SK-N-SH (cell line): ENCODE measurements around the gene COL4A2. TPM values are rescaled to one million over a fixed set of nuclear protein-coding genes. Genes with fewer than 3 reads are reported as not detected.

ENCODE experiments used
- CTCF ChIA-PET: fragments of 300-600, 350-600 bp; formaldehyde crosslinking; extraction: SDS; loops from one replicate; lab custom pipeline; 2021; lab: Yijun Ruan, JAX
- POLR2A ChIA-PET: fragments of 350-600 bp; sonication (Branson Sonifier 250); formaldehyde crosslinking; extraction: SDS; loops from one replicate; lab custom pipeline; 2020; ENCODE audit warnings: antibody characterized with exemption, inconsistent platforms; lab: Yijun Ruan, JAX
- DNase-seq: peaks from one replicate; pipeline ENCODE4 v3.0.0; 2012
- H2AFZ ChIP-seq: fragments of 200-600 bp; sonication (generic); 2 replicates; pipeline ENCODE4 v1.8.1; 2016; ENCODE audit warnings: antibody characterized with exemption, mild to moderate bottlenecking, low read depth
- H3F3A ChIP-seq: fragments of 200-600 bp; sonication (generic); replicated peaks from 2 replicates; pipeline ENCODE3; 2016; ENCODE audit warnings: antibody characterized with exemption, mild to moderate bottlenecking; ENCODE audit not compliant: insufficient read depth
- H3K27ac ChIP-seq, 2 experiments: fragments of 200-500 bp in 1 of 2; fragments of 200-600 bp in 1 of 2; sonication (Bioruptor generic) in 1 of 2; sonication (generic), shearing (Covaris generic) in 1 of 2; 2 replicates each; pipeline versions ENCODE4 v1.5.1 to v1.6.1; 2014 to 2016; ENCODE audit warnings: low read depth in 2 of 2, inconsistent platforms in 1 of 2, low read length in 1 of 2, mild to moderate bottlenecking in 1 of 2, mixed read lengths in 1 of 2
- H3K27me3 ChIP-seq: fragments of 200-600 bp; sonication (generic), shearing (Covaris generic); 2 replicates; pipeline ENCODE4 v1.6.1; 2016; ENCODE audit warnings: mixed run types; ENCODE audit not compliant: insufficient read depth
- H3K36me3 ChIP-seq, 2 experiments: fragments of 200-500 bp in 1 of 2; fragments of 200-600 bp in 1 of 2; sonication (Bioruptor generic) in 1 of 2; sonication (generic) in 1 of 2; replicated peaks in 1 of 2; 2 replicates each; pipeline versions ENCODE3 to v1.5.1; 2014 to 2016; ENCODE audit warnings: low read length in 1 of 2, mild to moderate bottlenecking in 1 of 2; ENCODE audit not compliant: insufficient read depth in 2 of 2, control insufficient read depth in 1 of 2
- H3K4me1 ChIP-seq, 2 experiments: fragments of 200-500 bp in 1 of 2; fragments of 200-600 bp in 1 of 2; sonication (Bioruptor generic) in 1 of 2; sonication (generic), shearing (Covaris generic) in 1 of 2; 2 replicates each; pipeline versions ENCODE4 v1.5.1 to v1.6.1; 2014 to 2016; ENCODE audit warnings: low read depth in 1 of 2, low read length in 1 of 2, mixed run types in 1 of 2; ENCODE audit not compliant: insufficient read depth in 2 of 2, control insufficient read depth in 1 of 2
- H3K4me2 ChIP-seq: fragments of 200-600 bp; sonication (generic), shearing (Covaris generic); 2 replicates; pipeline ENCODE4 v1.6.1; 2017; ENCODE audit warnings: mixed run types
- H3K4me3 ChIP-seq, 2 experiments: fragments of 200-500 bp in 1 of 2; fragments of 200-600 bp in 1 of 2; sonication (Bioruptor generic) in 1 of 2; sonication (generic), shearing (Covaris generic) in 1 of 2; 2 replicates each; pipeline versions ENCODE4 v1.5.1 to v1.8.1; 2014 to 2016; ENCODE audit warnings: low read depth in 2 of 2, inconsistent platforms in 1 of 2, low read length in 1 of 2, mild to moderate bottlenecking in 1 of 2, mixed read lengths in 1 of 2, moderate library complexity in 1 of 2
- H3K79me2 ChIP-seq: fragments of 200-600 bp; sonication (generic); 2 replicates; pipeline ENCODE4 v1.8.1; 2017; ENCODE audit warnings: mild to moderate bottlenecking; ENCODE audit not compliant: insufficient read depth
- H3K9ac ChIP-seq: fragments of 200-600 bp; sonication (generic); 2 replicates; pipeline ENCODE4 v1.6.1; 2017; ENCODE audit warnings: mixed run types
- H3K9me2 ChIP-seq: fragments of 200-600 bp; sonication (generic); 2 replicates; pipeline ENCODE4 v1.6.1; 2017; ENCODE audit warnings: mixed run types
- H3K9me3 ChIP-seq: fragments of 200-600 bp; sonication (generic); 2 replicates; pipeline ENCODE4 v1.6.1; 2017; ENCODE audit warnings: mixed run types, mild to moderate bottlenecking, moderate library complexity
- H4K20me1 ChIP-seq: fragments of 200-600 bp; sonication (generic); 2 replicates; pipeline ENCODE4 v1.6.1; 2017; ENCODE audit warnings: mild to moderate bottlenecking, mixed run types; ENCODE audit not compliant: insufficient read depth
- CHD2 ChIP-seq: fragments of 150-350 bp; IDR thresholded peaks from 2 replicates; pipeline ENCODE4 v1.6.1; 2018; ENCODE audit warnings: low read length; ENCODE audit not compliant: partially characterized antibody
- ELF1 ChIP-seq: IDR thresholded peaks from 2 replicates; pipeline ENCODE4 v1.4.0; 2012
- EP300 ChIP-seq, 2 experiments: IDR thresholded peaks; 2 replicates each; pipeline versions ENCODE4 v1.4.0 to v1.6.1; 2012; ENCODE audit warnings: borderline replicate concordance in 1 of 2, low read depth in 1 of 2, low read length in 1 of 2
- GABPA ChIP-seq: IDR thresholded peaks from 2 replicates; pipeline ENCODE4 v1.4.0; 2012; ENCODE audit warnings: low read depth, mild to moderate bottlenecking
- GATA2 ChIP-seq: sonication (generic); formaldehyde crosslinking; IDR thresholded peaks from 2 replicates; pipeline ENCODE4 v1.5.0; 2020; ENCODE audit warnings: mild to moderate bottlenecking, missing genetic modification reagents
- MEF2A ChIP-seq: IDR thresholded peaks from 2 replicates; pipeline ENCODE4 v1.4.0; 2012; ENCODE audit warnings: low read depth, borderline replicate concordance
- MXI1 ChIP-seq: IDR thresholded peaks from 2 replicates; pipeline ENCODE4 v1.6.1; 2012; ENCODE audit warnings: mild to moderate bottlenecking, low read depth, low read length, improper control_type of control experiment
- RAD21 ChIP-seq: IDR thresholded peaks from 2 replicates; pipeline ENCODE4 v1.6.1; 2012; ENCODE audit warnings: mild to moderate bottlenecking, low read length
- RCOR1 ChIP-seq: fragments of 150-350 bp; IDR thresholded peaks from 2 replicates; pipeline ENCODE4 v1.6.1; 2017; ENCODE audit warnings: antibody characterized with exemption, low read length
- RFX5 ChIP-seq: IDR thresholded peaks from 2 replicates; pipeline ENCODE4 v1.6.1; 2012; ENCODE audit warnings: mild to moderate bottlenecking, improper control_type of control experiment, low read length
- SIN3A ChIP-seq: IDR thresholded peaks from 2 replicates; pipeline ENCODE4 v1.6.1; 2012; ENCODE audit warnings: low read depth, mild to moderate bottlenecking, low read length, moderate library complexity, borderline replicate concordance
- WGBS: methylation state at CpG from one replicate; pipeline ENCODE4 v1.1.6; 2017; ENCODE audit warnings: low lambda C conversion rate; 5-methylcytosine and 5-hydroxymethylcytosine counted together
- polyA plus RNA-seq, 3 experiments: library from polyadenylated mRNA; depleted of rRNA; stranded (reverse); fragments of >200 nt; gene quantifications; 2 replicates each; pipeline ENCODE4 v1.2.3, GENCODE V29; 2012
- TF ChIP-seq, protein P1 (sequence below): fragments of 200-600 bp; sonication (generic); IDR thresholded peaks from 2 replicates; pipeline ENCODE4 v1.6.1; 2017; ENCODE audit warnings: antibody characterized with exemption, mild to moderate bottlenecking, moderate library complexity
- TF ChIP-seq, protein P2 (sequence below): IDR thresholded peaks from 2 replicates; pipeline ENCODE4 v1.4.0; 2012; ENCODE audit warnings: low read depth
- TF ChIP-seq, protein P3 (sequence below): IDR thresholded peaks from 2 replicates; pipeline ENCODE4 v1.4.0; 2012; ENCODE audit warnings: low read depth, borderline replicate concordance

Gene COL4A2
- polyA plus RNA-seq, 1 of the 3 experiments (the other 2 are of a cell fraction), result 137 TPM

DNA sequence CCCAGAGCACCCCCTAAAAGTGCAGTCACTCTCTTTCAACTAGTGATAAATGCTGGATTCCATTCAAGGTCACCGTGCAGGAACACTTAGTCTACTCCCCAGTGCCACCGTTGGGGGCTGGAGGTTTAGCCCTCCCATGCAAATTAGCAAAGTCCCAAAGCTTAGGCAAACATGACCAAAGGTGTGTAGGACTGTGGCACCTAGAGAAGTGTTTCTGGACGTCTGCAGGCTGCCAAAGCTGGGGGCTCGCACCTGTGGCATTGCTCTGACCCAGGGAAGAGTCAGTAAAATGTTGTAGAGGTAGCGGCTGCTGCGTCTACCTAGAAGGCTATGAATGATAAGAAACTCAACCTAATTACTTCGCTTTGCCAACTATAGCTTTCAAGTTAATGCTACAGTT lies 14.0 kb upstream of the COL4A2 start:
- Histone ChIP-seq H2AFZ (no peak overlapping the region), H3K79me2 (peaks cover 97% of the 10 kb centered on the region), H3K4me2 (no peak overlapping the region), H3K9ac (no peak overlapping the region), H3K36me3 (peaks cover 3 to 14% of the 10 kb centered on the region in 2 experiments), H3K9me3 (no peaks in the 10 kb centered on the region), H3K27ac (no peak overlapping the region), H3K4me3 (no peak overlapping the region), H3F3A (no peaks in the 10 kb centered on the region), H4K20me1 (peaks cover 32% of the 10 kb centered on the region; the same call in 1 of the 2 replicates), H3K4me1 (no peaks in the 10 kb centered on the region; a peak in 1 of 4 replicates), H3K9me2 (no peaks in the 10 kb centered on the region), H3K27me3 (no peaks in the 10 kb centered on the region)
- CTCF ChIA-PET, result interaction anchor here (1.7 kb wide), 1 partner anchor 70 kb away, joined by 4 read pairs; no protein-coding TSS in a partner anchor
- 90% methylated on average over 7 of the region's 7 CpGs for WGBS
- DNase-seq, result no peak
- TF ChIP-seq GATA2 (CRISPR knock-in tag), result no peak
- no peak for TF ChIP-seq RCOR1
- TF ChIP-seq, protein P1, sequence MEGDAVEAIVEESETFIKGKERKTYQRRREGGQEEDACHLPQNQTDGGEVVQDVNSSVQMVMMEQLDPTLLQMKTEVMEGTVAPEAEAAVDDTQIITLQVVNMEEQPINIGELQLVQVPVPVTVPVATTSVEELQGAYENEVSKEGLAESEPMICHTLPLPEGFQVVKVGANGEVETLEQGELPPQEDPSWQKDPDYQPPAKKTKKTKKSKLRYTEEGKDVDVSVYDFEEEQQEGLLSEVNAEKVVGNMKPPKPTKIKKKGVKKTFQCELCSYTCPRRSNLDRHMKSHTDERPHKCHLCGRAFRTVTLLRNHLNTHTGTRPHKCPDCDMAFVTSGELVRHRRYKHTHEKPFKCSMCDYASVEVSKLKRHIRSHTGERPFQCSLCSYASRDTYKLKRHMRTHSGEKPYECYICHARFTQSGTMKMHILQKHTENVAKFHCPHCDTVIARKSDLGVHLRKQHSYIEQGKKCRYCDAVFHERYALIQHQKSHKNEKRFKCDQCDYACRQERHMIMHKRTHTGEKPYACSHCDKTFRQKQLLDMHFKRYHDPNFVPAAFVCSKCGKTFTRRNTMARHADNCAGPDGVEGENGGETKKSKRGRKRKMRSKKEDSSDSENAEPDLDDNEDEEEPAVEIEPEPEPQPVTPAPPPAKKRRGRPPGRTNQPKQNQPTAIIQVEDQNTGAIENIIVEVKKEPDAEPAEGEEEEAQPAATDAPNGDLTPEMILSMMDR, result no peak
- no peak for TF ChIP-seq GABPA
- no peak for TF ChIP-seq CHD2
- TF ChIP-seq ELF1, result no peak
- TF ChIP-seq MEF2A, result no peak
- TF ChIP-seq SIN3A, result no peak
- POLR2A ChIA-PET, result no interaction called here

DNA sequence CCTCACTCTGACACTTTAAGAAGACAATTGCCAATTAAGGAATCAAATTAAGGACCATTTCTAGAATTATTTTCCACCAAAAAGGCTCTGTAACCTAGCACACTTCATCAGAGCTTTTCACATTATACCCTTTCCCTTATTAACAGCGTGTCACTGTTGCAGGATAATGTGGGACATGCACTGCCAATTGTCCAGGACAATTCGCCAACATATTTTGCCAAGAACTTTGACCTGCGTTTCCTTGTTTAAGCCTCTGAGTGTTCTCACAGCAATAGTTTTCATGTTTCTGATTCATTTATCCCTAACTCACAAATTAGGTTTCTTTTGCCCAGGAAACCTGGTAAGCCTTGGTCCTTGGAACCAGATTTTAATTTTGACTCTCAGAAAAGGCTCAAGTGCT lies 13.4 kb upstream of the COL4A2 start:
- Histone ChIP-seq H3F3A (no peaks in the 10 kb centered on the region), H3K4me1 (no peaks in the 10 kb centered on the region; a peak in 2 of 4 replicates), H4K20me1 (peaks cover 32% of the 10 kb centered on the region; the same call in 1 of the 2 replicates), H3K4me2 (no peak overlapping the region), H3K36me3 (peaks cover 3 to 14% of the 10 kb centered on the region in 2 experiments), H3K9ac (no peak overlapping the region), H3K4me3 (no peak overlapping the region), H3K27ac (no peak overlapping the region), H2AFZ (no peak overlapping the region), H3K27me3 (no peaks in the 10 kb centered on the region), H3K9me3 (no peaks in the 10 kb centered on the region), H3K9me2 (no peaks in the 10 kb centered on the region), H3K79me2 (peaks cover 98% of the 10 kb centered on the region)
- 98% methylated on average over 3 of the region's 3 CpGs for WGBS
- no peak for TF ChIP-seq RAD21
- TF ChIP-seq EP300 (IDR thresholded peaks at IDR 0.05; ENCODE audit: borderline replicate concordance in 1 of 2, low read depth in 1 of 2, low read length in 1 of 2), result no peak
- TF ChIP-seq GABPA, result no peak
- TF ChIP-seq RFX5, result no peak
- TF ChIP-seq, protein P2, sequence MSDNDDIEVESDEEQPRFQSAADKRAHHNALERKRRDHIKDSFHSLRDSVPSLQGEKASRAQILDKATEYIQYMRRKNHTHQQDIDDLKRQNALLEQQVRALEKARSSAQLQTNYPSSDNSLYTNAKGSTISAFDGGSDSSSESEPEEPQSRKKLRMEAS, result no peak
- TF ChIP-seq, protein P3, sequence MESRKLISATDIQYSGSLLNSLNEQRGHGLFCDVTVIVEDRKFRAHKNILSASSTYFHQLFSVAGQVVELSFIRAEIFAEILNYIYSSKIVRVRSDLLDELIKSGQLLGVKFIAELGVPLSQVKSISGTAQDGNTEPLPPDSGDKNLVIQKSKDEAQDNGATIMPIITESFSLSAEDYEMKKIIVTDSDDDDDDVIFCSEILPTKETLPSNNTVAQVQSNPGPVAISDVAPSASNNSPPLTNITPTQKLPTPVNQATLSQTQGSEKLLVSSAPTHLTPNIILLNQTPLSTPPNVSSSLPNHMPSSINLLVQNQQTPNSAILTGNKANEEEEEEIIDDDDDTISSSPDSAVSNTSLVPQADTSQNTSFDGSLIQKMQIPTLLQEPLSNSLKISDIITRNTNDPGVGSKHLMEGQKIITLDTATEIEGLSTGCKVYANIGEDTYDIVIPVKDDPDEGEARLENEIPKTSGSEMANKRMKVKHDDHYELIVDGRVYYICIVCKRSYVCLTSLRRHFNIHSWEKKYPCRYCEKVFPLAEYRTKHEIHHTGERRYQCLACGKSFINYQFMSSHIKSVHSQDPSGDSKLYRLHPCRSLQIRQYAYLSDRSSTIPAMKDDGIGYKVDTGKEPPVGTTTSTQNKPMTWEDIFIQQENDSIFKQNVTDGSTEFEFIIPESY, result no peak
- TF ChIP-seq RCOR1, result no peak
- TF ChIP-seq MXI1, result no peak
- POLR2A ChIA-PET, result no interaction called here
- no peak for DNase-seq
- CTCF ChIA-PET, result interaction anchor here (1.7 kb wide), 1 partner anchor 70 kb away, joined by 4 read pairs; no protein-coding TSS in a partner anchor
